DOHH2 (cell line): ENCODE measurements around the gene MYO15A.

Source experiments
- EZH2phosphoT487 ChIP-seq: fragments of 200-600 bp; sonication (generic); IDR thresholded peaks from 2 replicates; pipeline ENCODE4 v1.6.1; 2017; ENCODE audit warnings: borderline replicate concordance, mild to moderate bottlenecking, antibody characterized with exemption, low read length, moderate library complexity, mixed read lengths
- TF ChIP-seq, protein P1 (sequence below): fragments of 200-600 bp; sonication (generic); IDR thresholded peaks from one replicate; pipeline ENCODE4 v1.5.1; 2014; ENCODE audit warnings: antibody characterized with exemption, mild to moderate bottlenecking, low read depth, low read length; ENCODE audit not compliant: poor library complexity, severe bottlenecking

DNA sequence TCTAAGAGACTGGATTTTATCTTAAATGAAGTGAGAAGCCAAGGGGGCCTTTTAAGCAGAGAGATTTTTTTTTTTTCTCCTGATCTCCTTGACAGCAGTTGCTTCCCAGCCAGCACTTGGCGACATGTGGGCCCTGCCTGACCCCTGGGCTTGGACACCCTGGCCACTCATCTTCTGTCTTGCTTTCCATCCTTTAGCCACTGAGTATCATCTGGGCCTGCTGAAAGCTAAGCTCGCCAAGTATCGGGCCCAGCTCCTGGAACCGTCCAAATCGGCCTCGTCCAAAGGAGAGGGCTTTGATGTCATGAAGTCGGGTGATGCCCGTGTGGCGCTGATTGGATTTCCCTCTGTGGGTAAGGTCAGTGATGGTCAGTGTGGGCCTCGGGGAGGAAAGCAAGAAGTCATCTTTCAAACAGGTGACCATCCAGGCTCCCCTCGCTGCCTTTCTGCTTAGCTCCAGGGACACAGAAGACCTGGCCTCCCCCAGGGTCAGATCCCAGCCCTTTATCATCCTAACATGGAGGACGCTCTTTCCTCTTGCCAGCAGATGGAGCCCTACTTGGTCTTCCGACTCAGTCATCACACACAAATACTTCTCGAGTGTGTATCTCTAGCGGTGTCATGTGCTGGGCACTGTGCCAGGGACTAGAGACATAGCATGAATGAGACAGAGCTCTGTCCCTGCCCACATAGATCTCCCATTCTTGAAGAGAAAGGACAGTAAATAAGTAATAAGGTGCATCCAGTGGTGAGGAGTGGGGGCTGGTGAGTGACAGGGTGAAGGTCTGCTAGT lies 14.7 kb upstream of the MYO15A start:
- TF ChIP-seq, protein P1, sequence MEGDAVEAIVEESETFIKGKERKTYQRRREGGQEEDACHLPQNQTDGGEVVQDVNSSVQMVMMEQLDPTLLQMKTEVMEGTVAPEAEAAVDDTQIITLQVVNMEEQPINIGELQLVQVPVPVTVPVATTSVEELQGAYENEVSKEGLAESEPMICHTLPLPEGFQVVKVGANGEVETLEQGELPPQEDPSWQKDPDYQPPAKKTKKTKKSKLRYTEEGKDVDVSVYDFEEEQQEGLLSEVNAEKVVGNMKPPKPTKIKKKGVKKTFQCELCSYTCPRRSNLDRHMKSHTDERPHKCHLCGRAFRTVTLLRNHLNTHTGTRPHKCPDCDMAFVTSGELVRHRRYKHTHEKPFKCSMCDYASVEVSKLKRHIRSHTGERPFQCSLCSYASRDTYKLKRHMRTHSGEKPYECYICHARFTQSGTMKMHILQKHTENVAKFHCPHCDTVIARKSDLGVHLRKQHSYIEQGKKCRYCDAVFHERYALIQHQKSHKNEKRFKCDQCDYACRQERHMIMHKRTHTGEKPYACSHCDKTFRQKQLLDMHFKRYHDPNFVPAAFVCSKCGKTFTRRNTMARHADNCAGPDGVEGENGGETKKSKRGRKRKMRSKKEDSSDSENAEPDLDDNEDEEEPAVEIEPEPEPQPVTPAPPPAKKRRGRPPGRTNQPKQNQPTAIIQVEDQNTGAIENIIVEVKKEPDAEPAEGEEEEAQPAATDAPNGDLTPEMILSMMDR = peak; percentile 61
- no peak for TF ChIP-seq EZH2phosphoT487
